ENCODE measurements around the gene ACSS1. TPM values are rescaled to one million over a fixed set of nuclear protein-coding genes. Genes with fewer than 3 reads are reported as not detected.
"Not testable (repeated sequence)": the region's sequence is repeated elsewhere in the genome, so short reads cannot be mapped to it uniquely, and the experiment has no call there.

Gene ACSS1
- total RNA-seq, 1 donor: 0.99 TPM

DNA sequence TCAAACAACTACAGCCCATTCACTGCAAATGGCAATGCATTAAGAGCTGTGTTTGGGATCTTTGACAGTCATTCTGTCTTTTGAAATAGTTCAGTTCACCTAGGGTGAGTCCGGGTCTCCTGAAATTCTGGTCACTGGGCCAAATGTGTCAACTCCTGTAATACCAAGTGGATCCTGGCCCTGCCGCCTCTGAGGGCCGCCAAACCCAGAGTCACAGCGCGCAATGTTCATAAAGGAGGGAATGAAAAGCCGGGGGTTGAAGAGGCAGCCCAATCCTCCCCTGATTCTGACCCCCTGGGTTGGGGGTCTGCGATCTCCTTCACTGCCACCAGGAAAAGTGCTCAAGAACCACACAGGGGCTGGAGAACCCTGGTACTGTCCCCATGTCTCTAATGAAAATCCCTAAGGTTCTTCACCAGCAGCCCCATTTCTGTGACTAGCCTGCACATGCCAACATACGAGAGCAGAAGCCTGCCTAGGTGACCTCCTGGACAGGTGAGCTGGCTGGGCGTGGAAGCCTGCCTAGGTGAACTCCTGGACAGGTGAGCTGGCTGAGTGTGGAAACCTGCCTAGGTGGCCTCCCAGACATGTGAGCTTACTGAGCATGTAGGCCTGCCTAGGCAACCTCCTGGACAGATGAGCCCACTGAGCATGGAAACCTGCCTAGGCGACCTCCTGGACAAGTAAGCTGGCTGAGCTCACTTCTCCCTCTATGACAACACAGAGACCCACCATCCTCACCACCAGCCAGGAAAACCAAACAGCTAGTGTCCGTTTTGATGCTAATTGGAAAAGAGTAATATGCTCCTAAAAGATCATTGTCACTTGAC lies 49.3 kb downstream of the ACSS1 start:
- no peak overlapping the region for H3K4me3 ChIP-seq (ENCODE audit: low read depth, low read length)
- no peak for DNase-seq (ENCODE audit: low read depth)
- TF ChIP-seq, protein P1, sequence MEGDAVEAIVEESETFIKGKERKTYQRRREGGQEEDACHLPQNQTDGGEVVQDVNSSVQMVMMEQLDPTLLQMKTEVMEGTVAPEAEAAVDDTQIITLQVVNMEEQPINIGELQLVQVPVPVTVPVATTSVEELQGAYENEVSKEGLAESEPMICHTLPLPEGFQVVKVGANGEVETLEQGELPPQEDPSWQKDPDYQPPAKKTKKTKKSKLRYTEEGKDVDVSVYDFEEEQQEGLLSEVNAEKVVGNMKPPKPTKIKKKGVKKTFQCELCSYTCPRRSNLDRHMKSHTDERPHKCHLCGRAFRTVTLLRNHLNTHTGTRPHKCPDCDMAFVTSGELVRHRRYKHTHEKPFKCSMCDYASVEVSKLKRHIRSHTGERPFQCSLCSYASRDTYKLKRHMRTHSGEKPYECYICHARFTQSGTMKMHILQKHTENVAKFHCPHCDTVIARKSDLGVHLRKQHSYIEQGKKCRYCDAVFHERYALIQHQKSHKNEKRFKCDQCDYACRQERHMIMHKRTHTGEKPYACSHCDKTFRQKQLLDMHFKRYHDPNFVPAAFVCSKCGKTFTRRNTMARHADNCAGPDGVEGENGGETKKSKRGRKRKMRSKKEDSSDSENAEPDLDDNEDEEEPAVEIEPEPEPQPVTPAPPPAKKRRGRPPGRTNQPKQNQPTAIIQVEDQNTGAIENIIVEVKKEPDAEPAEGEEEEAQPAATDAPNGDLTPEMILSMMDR (IDR thresholded peaks at IDR 0.05; ENCODE audit: insufficient read depth, low read length): no peak

DNA sequence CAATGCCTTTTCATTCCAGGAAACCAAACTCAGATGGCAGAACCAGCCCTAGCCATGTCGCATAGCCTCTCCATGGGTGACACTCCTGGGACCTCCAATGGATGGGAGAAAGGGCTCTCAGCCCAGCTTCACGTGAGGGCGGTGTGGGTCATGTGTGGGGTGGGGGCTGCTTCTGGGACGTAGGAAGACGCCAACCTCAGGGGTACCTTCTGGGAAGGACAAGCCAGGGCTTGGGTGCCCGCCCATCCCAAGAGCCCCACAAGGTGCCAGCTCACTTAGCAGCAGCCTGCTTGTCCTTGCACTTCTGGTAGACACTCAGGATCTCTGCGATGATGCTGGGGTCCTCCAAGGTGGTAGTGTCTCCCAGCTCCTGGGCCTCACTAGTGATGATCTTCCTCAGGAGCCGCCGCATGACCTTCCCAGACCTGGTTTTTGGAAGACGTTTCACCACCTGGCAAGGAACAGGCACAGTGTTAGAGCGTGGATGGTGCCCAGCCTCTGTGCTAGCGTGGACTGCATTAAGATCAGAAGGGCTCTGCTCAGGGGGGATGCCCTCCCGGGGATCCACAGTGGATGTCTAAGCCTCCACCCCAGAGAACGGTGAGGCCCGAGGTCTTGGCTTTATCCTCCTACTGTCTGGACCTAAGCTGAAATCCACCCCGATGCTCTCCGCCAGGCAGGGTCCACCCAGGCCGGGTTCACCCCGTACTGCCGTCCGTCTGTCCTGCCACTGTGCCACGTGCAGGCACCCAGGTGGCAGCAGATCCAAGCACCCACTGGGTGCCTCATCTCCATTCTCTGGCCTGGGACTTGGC lies 50.2 kb downstream of the ACSS1 start:
- TF ChIP-seq, protein P1 (IDR thresholded peaks at IDR 0.05; ENCODE audit: insufficient read depth, low read length): no peak
- DNase-seq (ENCODE audit: low read depth): no peak
- no peak overlapping the region for H3K4me3 ChIP-seq (ENCODE audit: low read depth, low read length)

DNA sequence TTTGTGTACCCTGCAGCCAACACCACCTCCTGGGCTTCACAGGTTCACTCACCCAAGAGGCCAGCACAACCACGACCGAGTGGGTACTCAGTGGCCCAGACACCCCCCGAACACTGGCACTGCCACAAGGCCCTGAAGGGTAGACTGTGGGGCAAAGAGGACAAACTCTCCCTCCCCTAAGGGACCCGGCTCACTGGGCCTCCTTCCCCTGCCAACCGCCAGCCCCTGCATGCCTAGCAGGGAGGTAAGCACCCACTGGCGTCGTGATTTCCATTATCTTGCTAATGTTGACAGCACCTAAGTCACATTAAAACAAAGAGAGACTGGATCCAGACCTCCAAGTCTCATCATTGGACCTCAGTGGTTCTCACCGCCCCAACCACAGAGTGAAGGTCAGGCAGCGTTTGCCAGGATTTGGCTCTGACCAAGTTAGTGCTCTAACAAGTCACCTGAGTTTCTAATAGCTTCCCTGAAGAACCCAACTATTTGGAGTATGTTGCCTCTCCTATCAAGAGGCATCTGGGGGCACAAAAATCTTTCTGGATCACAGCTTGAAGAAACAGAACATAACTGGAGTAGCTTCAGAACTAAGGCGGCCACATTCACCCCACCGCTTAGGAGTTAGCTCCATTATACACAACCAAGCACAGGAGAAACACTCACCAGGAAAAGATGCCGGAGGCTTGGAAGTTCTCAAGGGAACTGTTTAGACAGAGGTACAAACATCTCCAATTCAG lies 51.3 kb downstream of the ACSS1 start:
- DNase-seq (ENCODE audit: low read depth): no peak
- TF ChIP-seq, protein P1 (IDR thresholded peaks at IDR 0.05; ENCODE audit: insufficient read depth, low read length): no peak
- no peak overlapping the region for H3K4me3 ChIP-seq (ENCODE audit: low read depth, low read length)

DNA sequence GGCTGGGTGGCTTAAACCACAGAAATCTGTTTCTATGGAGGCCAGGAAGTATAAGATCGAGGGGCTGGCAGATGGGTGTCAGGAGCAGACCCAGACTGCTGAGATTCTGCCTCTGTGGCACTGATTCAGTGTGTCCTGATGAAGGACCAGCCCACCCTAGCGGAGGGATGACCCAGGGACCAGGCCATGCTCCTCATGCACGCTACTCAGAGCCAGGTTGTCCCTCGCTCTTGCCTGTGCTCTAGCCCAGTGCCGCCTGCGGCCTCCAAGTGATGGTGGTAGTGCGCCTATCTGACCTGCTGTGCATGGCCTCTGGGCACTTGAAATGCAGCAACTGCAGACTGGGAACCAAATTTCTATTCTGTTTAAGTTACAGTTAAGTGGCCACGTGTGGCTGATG lies 52.3 kb downstream of the ACSS1 start:
- no peak overlapping the region for H3K4me3 ChIP-seq (ENCODE audit: low read depth, low read length)
- TF ChIP-seq, protein P1 (IDR thresholded peaks at IDR 0.05; ENCODE audit: insufficient read depth, low read length): no peak
- no peak for DNase-seq (ENCODE audit: low read depth)

DNA sequence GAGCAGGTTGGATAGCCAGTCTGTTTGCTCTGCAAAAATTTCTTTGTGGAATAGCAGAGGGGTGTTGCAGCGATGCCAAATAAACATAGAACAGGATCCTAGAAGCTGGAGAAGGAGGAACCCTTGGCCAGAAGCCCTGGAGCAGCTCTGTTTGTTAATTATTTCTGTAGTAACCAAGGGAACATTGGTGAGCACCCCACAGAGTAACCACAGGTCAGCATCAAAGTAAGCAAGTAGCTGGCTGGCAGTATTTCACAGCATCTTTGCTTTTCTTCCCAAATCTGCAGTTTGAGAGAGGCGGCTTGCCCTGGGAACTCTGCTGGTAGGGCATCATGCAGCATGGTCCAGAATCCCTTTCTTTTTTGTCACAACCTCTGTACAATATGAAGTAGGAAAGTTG lies 52.7 kb downstream of the ACSS1 start:
- peak; percentile 18 for DNase-seq (ENCODE audit: low read depth)
- TF ChIP-seq, protein P1 (IDR thresholded peaks at IDR 0.05; ENCODE audit: insufficient read depth, low read length): no peak
- H3K4me3 ChIP-seq (ENCODE audit: low read depth, low read length): no peak overlapping the region

DNA sequence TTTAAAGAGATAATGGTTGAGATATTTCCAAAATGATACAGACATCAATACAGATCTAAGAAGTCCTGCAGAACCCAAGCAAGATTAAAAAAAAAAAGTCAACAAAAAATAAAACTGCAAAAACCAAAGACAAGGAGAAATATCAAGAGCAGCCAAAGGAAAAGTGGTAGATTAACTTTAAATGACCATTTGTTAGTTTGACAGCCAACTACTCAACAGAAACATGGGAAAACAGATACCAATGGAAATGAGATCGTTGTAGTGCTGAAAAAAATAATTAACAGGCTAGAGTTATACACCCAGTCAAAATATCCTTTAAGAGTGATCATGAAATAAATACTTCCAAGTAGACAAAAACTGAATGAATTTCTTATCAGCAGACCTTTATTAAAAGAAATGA lies 54.9 kb downstream of the ACSS1 start:
- H3K4me3 ChIP-seq (ENCODE audit: low read depth, low read length): no peak overlapping the region
- no peak for DNase-seq (ENCODE audit: low read depth)
- TF ChIP-seq, protein P1 (IDR thresholded peaks at IDR 0.05; ENCODE audit: insufficient read depth, low read length): no peak

DNA sequence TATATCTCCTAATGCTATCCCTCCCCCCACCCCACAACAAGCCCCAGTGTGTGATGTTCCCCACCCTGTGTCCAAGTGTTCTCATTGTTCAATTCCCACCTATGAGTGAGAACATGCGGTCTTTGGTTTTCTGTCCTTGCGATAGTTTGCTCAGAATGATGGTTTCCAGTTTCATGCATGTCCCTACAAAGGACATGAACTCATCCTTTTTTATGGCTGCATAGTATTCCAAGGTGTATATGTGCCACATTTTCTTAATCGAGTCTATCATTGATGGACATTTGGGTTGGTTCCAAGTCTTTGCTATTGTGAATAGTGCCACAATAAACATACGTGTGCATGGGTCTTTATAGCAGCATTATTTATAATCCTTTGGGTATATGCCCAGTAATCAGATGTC lies 56.6 kb downstream of the ACSS1 start:
- DNase-seq (ENCODE audit: low read depth): not testable (repeated sequence)

More for the DNA sequence above, 56.6 kb downstream of the ACSS1 start:
- H3K4me3 ChIP-seq (ENCODE audit: low read depth, low read length): not testable (repeated sequence)
